ENCODE measurements around the gene SUPT6H.

- no peak for TF ChIP-seq L3MBTL2 (conservative IDR thresholded peaks at IDR 0.05)
- no peak for TF ChIP-seq PKNOX1 (IDR thresholded peaks at IDR 0.05)
- TF ChIP-seq ELF4 (IDR thresholded peaks at IDR 0.05): no peak
- TF ChIP-seq FOXM1 (IDR thresholded peaks at IDR 0.05; ENCODE audit: borderline replicate concordance): no peak
- TF ChIP-seq ARNT (IDR thresholded peaks at IDR 0.05): no peak
- TF ChIP-seq SP1 (IDR thresholded peaks at IDR 0.05): no peak
- TF ChIP-seq SUZ12 (IDR thresholded peaks at IDR 0.05): no peak
- TF ChIP-seq HDGF (IDR thresholded peaks at IDR 0.05; ENCODE audit: borderline replicate concordance): no peak
- no peak for TF ChIP-seq TARDBP (IDR thresholded peaks at IDR 0.05)
Observed at GRCh38 chr17:28626818-28627217, 35.2 kb upstream of the SUPT6H start.
